ENCODE measurements around the gene CAMTA1. TPM values are rescaled to one million over a fixed set of nuclear protein-coding genes. Genes with fewer than 3 reads are reported as not detected.
A peak's percentile ranks its signal among the peaks of the same experiment; 100 is the strongest.

The CAMTA1 gene
- total RNA-seq, 1 donor from 2014 or later: 77.6 TPM

- DNase-seq (ENCODE audit: low read depth): no peak
- Histone ChIP-seq H3K36me3 (ENCODE audit: insufficient read depth, low read length) (peaks cover 3% of the 10 kb centered on the region), H3K27ac (ENCODE audit: low read depth, low read length) (no peak overlapping the region), H3K79me2 (ENCODE audit: insufficient read depth, low read length) (peaks cover 80% of the 10 kb centered on the region), H3K4me3 (ENCODE audit: insufficient read depth, low read depth, low read length) (no peak overlapping the region), H3K4me1 (ENCODE audit: insufficient read depth, low read length) (peaks cover 9% of the 10 kb centered on the region), H3K4me2 (ENCODE audit: low read length) (peak overlapping the region; percentile 8), H3K27me3 (ENCODE audit: insufficient read depth, low read length) (no peaks in the 10 kb centered on the region), H3K9me3 (ENCODE audit: insufficient read depth, low read depth, low read length) (no peaks in the 10 kb centered on the region), H2AFZ (ENCODE audit: low read depth, low read length) (no peak overlapping the region), H3K9ac (ENCODE audit: low read length) (no peak overlapping the region), H4K20me1 (ENCODE audit: insufficient read depth, low read length) (peaks cover 69% of the 10 kb centered on the region)
- no peaks in the 10 kb centered on the region for H3K9me3 Mint-ChIP-seq (ENCODE audit: unreplicated experiment)
- no peak overlapping the region for H3K4me3 Mint-ChIP-seq (ENCODE audit: unreplicated experiment)
- TF ChIP-seq CTCF (IDR thresholded peaks at IDR 0.05; ENCODE audit: insufficient read depth, low read depth, low read length) (no peak), EZH2 (IDR thresholded peaks at IDR 0.05; ENCODE audit: insufficient read depth, low read length) (no peak)
- peaks cover 21% of the 10 kb centered on the region for H3K4me1 Mint-ChIP-seq (ENCODE audit: low read depth, unreplicated experiment)
- H3K27me3 Mint-ChIP-seq (ENCODE audit: low read depth, unreplicated experiment): no peaks in the 10 kb centered on the region
- FAIRE-seq: no peak
- no peak overlapping the region for H3K27ac Mint-ChIP-seq (ENCODE audit: unreplicated experiment)
- H3K36me3 Mint-ChIP-seq (ENCODE audit: low read depth, unreplicated experiment): peaks cover 6% of the 10 kb centered on the region
These were observed 3.7 kb downstream of the CAMTA1 start for GRCh38 chr1:6788946-6789345.

- DNase-seq (ENCODE audit: low read depth): no peak
- TF ChIP-seq EZH2 (IDR thresholded peaks at IDR 0.05; ENCODE audit: insufficient read depth, low read length) (no peak), CTCF (IDR thresholded peaks at IDR 0.05; ENCODE audit: insufficient read depth, low read depth, low read length) (no peak)
- Histone ChIP-seq H2AFZ (ENCODE audit: low read depth, low read length) (no peak overlapping the region), H3K27me3 (ENCODE audit: insufficient read depth, low read length) (no peaks in the 10 kb centered on the region), H3K36me3 (ENCODE audit: insufficient read depth, low read length) (peaks cover 3% of the 10 kb centered on the region), H3K9ac (ENCODE audit: low read length) (no peak overlapping the region), H3K9me3 (ENCODE audit: insufficient read depth, low read depth, low read length) (no peaks in the 10 kb centered on the region), H3K27ac (ENCODE audit: low read depth, low read length) (no peak overlapping the region), H3K4me3 (ENCODE audit: insufficient read depth, low read depth, low read length) (no peak overlapping the region), H3K4me2 (ENCODE audit: low read length) (no peak overlapping the region), H4K20me1 (ENCODE audit: insufficient read depth, low read length) (peaks cover 72% of the 10 kb centered on the region), H3K79me2 (ENCODE audit: insufficient read depth, low read length) (peaks cover 85% of the 10 kb centered on the region), H3K4me1 (ENCODE audit: insufficient read depth, low read length) (peaks cover 11% of the 10 kb centered on the region)
- no peaks in the 10 kb centered on the region for H3K27me3 Mint-ChIP-seq (ENCODE audit: low read depth, unreplicated experiment)
- no peaks in the 10 kb centered on the region for H3K9me3 Mint-ChIP-seq (ENCODE audit: unreplicated experiment)
- H3K36me3 Mint-ChIP-seq (ENCODE audit: low read depth, unreplicated experiment): peaks cover 6% of the 10 kb centered on the region
- no peak overlapping the region for H3K4me3 Mint-ChIP-seq (ENCODE audit: unreplicated experiment)
- no peak overlapping the region for H3K27ac Mint-ChIP-seq (ENCODE audit: unreplicated experiment)
- no peak for FAIRE-seq
- peaks cover 21% of the 10 kb centered on the region for H3K4me1 Mint-ChIP-seq (ENCODE audit: low read depth, unreplicated experiment)
These were observed 4.9 kb downstream of the CAMTA1 start for GRCh38 chr1:6790146-6790545.

- H3K4me3 Mint-ChIP-seq (ENCODE audit: unreplicated experiment): no peak overlapping the region
- peaks cover 75% of the 10 kb centered on the region for H3K79me2 ChIP-seq (ENCODE audit: insufficient read depth, low read length)
These were observed 8.9 kb downstream of the CAMTA1 start for GRCh38 chr1:6794164-6794563.

More at GRCh38 chr1:6794164-6794563, 8.9 kb downstream of the CAMTA1 start:
- no peak overlapping the region for H3K27ac Mint-ChIP-seq (ENCODE audit: unreplicated experiment)
- no peak overlapping the region for H3K9ac ChIP-seq (ENCODE audit: low read length)
- H3K27ac ChIP-seq (ENCODE audit: low read depth, low read length): no peak overlapping the region
- no peak for TF ChIP-seq EZH2 (IDR thresholded peaks at IDR 0.05; ENCODE audit: insufficient read depth, low read length)
- TF ChIP-seq CTCF (IDR thresholded peaks at IDR 0.05; ENCODE audit: insufficient read depth, low read depth, low read length): peak; percentile 47
- H2AFZ ChIP-seq (ENCODE audit: low read depth, low read length): no peak overlapping the region
- H3K4me1 Mint-ChIP-seq (ENCODE audit: low read depth, unreplicated experiment): peaks cover 21% of the 10 kb centered on the region
- H3K4me1 ChIP-seq (ENCODE audit: insufficient read depth, low read length): peaks cover 15% of the 10 kb centered on the region
- peaks cover 56% of the 10 kb centered on the region for H4K20me1 ChIP-seq (ENCODE audit: insufficient read depth, low read length)
- H3K4me2 ChIP-seq (ENCODE audit: low read length): no peak overlapping the region
- no peaks in the 10 kb centered on the region for H3K36me3 Mint-ChIP-seq (ENCODE audit: low read depth, unreplicated experiment)
- no peak overlapping the region for H3K4me3 ChIP-seq (ENCODE audit: insufficient read depth, low read depth, low read length)
- no peaks in the 10 kb centered on the region for H3K36me3 ChIP-seq (ENCODE audit: insufficient read depth, low read length)
- no peaks in the 10 kb centered on the region for H3K9me3 ChIP-seq (ENCODE audit: insufficient read depth, low read depth, low read length)
- H3K27me3 ChIP-seq (ENCODE audit: insufficient read depth, low read length): no peaks in the 10 kb centered on the region
- peak; percentile 63 for FAIRE-seq
- DNase-seq (ENCODE audit: low read depth): no peak
- no peaks in the 10 kb centered on the region for H3K9me3 Mint-ChIP-seq (ENCODE audit: unreplicated experiment)
- H3K27me3 Mint-ChIP-seq (ENCODE audit: low read depth, unreplicated experiment): no peaks in the 10 kb centered on the region

Measured in astrocyte (in vitro differentiated cells and primary cell).